Thymus (tissue), 11 donors: ENCODE results near the gene SYNGR1. TPM values are rescaled to one million over a fixed set of nuclear protein-coding genes. Genes with fewer than 3 reads are reported as not detected.

Experiments
- DNase-seq, 9 donors: peaks; one replicate each; pipeline ENCODE4 v3.0.0-alpha.2; 2013; ENCODE audit warnings: low spot score in 9 of 9, low read depth in 6 of 9, missing footprints in 1 of 9
- H3K27ac ChIP-seq, 2 donors: one replicate each; pipeline ENCODE4 v1.5.1; 2013; ENCODE audit warnings: control low read depth in 1 of 2, low read depth in 1 of 2, low read length in 1 of 2, mild to moderate bottlenecking in 1 of 2, moderate library complexity in 1 of 2
- H3K27me3 ChIP-seq, 2 donors: one replicate each; pipeline ENCODE4 v1.5.1; 2013; ENCODE audit warnings: low read length in 1 of 2; ENCODE audit not compliant: control insufficient read depth in 2 of 2, insufficient read depth in 1 of 2
- H3K36me3 ChIP-seq, 2 donors: one replicate each; pipeline ENCODE4 v1.5.1; 2013; ENCODE audit warnings: low read length in 1 of 2, mild to moderate bottlenecking in 1 of 2, moderate library complexity in 1 of 2; ENCODE audit not compliant: control insufficient read depth in 2 of 2, insufficient read depth in 2 of 2
- H3K4me1 ChIP-seq, 2 donors: one replicate each; pipeline ENCODE4 v1.5.1; 2013; ENCODE audit warnings: low read length in 2 of 2; ENCODE audit not compliant: control insufficient read depth in 2 of 2, insufficient read depth in 2 of 2
- H3K4me3 ChIP-seq, 2 donors: one replicate each; pipeline ENCODE4 v1.5.1; 2013; ENCODE audit warnings: low read length in 2 of 2, control low read depth in 1 of 2, mild to moderate bottlenecking in 1 of 2
- H3K9me3 ChIP-seq, 2 donors: one replicate each; pipeline ENCODE4 v1.5.1; 2013; ENCODE audit warnings: low read length in 1 of 2, mild to moderate bottlenecking in 1 of 2; ENCODE audit not compliant: control insufficient read depth in 2 of 2, insufficient read depth in 1 of 2
- WGBS: extraction: QIAGEN DNeasy Blood & Tissue Kit; methylation state at CpG from one replicate; pipeline ENCODE4 v1.1.7; 2013; 5-methylcytosine and 5-hydroxymethylcytosine counted together
- polyA plus RNA-seq: library from polyadenylated mRNA; stranded (reverse); fragments of 200-250 nt; gene quantifications from one replicate; pipeline ENCODE4 v1.2.3, GENCODE V29; 2013
- total RNA-seq: library from RNA; stranded (reverse); fragments of 120-200 nt; gene quantifications from one replicate; pipeline ENCODE4 v1.2.4, GENCODE V29; 2013
- donor health status: healthy.

The SYNGR1 gene
- total and polyA plus RNA-seq, 2 donors: 2.8 to 6.1 TPM

DNA sequence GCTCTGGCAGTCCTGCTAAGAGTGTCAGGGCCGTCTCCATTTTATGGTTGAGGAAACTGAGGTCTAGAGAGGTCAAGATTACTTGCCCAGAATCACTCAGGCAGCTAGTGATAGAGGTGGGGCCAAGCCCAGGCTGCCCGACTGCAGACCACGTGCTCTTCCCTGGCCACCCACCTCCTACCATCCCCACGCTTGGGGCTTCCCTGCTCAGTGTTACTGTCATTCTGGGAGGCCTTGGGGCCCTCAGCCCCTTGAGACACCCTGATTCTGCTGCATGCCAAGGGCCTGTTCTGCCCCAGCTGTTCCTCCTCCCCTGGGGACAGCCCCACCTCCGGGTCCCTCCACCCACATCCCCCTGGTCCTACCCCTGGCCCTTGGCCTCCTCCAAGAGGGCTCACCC, 32.6 kb downstream of the SYNGR1 start:
- no peak for DNase-seq
- 89% methylated on average over 5 of the region's 5 CpGs for WGBS
- Histone ChIP-seq H3K36me3 (no peaks in the 10 kb centered on the region), H3K4me1 (no peaks in the 10 kb centered on the region), H3K9me3 (no peaks in the 10 kb centered on the region), H3K27ac (no peak overlapping the region), H3K4me3 (no peak overlapping the region), H3K27me3 (peaks cover 0 to 19% of the 10 kb centered on the region in 2 donors)

DNA sequence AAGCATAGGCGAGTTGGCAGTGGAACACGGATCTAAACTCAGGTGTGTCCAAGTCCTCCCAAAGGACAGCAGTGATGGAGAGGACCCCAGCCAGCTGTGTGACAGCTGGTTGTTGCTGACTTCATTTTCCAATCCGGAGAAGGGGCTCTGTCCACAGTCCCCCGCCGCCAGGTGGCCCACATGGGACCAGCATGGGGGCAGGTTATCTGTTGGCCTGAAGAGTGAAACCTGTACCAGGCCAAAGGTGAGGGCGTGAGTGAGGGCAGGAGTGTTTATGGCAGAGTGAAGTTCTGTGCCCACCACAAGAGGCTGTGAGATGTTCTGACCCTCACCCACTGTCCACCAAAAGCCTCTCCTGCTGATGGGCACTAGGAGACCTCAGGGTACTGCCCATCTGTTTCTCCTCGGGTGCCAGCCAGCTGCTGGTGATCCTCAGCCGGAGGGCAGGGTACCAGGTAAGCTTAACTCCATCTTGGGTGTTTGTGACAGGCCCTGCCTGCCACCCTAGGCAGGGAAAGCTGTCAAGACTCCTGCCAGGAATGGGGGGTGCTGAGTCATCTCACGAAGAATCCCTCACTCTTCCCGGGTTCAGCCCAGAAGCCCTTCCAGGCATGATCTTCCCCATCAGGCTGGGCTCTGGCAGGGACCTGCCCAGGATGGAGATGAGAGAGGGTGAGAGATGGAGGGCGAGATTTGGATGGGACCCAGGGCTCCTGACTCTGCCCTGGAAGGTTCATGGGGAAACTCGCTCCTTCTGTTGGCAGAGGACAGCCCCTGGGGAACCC, 34.2 kb downstream of the SYNGR1 start:
- DNase-seq: no peak
- Histone ChIP-seq H3K4me3 (no peak overlapping the region), H3K9me3 (peaks cover 0 to 5% of the 10 kb centered on the region in 2 donors), H3K4me1 (peaks cover 0 to 10% of the 10 kb centered on the region in 2 donors), H3K27me3 (peaks cover 0 to 34% of the 10 kb centered on the region in 2 donors), H3K36me3 (no peaks in the 10 kb centered on the region), H3K27ac (no peak overlapping the region)
- WGBS: 95% methylated on average over 12 of the region's 12 CpGs

DNA sequence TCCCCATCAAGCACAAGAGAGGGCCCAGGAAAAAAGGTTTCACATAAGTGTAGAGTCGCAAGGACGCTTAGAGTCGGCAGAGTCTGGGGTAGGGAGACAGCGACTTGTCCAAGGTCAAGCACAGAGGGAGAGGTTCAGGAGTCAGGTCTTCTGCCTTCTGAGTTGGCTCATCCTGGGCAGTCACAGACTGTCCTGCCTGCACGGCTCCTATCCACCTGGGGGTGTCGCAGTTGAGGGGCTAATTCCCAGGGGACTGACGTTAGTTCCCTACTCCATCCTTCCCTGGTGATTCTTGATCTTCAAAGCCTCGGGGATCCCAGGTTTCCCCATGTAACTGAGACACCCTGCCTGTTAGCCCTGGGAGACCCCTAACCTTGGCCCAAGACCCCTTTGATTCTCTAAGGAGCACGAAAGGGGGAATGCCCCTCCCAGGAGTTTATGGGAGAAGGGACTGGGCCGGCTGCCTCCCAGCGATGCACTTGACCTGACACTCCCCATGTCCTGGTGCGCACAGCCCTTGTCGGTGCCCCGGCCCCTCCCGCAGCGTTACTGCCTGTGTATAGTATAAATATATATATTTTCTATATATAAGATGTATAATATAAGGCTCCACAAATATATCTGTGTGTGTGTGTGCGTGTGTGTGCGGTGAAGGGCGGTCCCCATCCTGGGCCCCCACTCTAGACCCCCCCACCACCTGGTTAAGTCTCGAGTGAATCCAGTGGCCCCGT, 35.1 kb downstream of the SYNGR1 start:
- DNase-seq: no peak
- no peak overlapping the region for H3K4me3 ChIP-seq
- H3K27me3 ChIP-seq: peaks cover 0 to 42% of the 10 kb centered on the region in 2 donors
- H3K4me1 ChIP-seq: peaks cover 0 to 10% of the 10 kb centered on the region in 2 donors
- H3K9me3 ChIP-seq: peaks cover 0 to 5% of the 10 kb centered on the region in 2 donors
- H3K27ac ChIP-seq: no peak overlapping the region
- WGBS: 87% methylated on average over 21 of the region's 21 CpGs
- no peaks in the 10 kb centered on the region for H3K36me3 ChIP-seq

DNA sequence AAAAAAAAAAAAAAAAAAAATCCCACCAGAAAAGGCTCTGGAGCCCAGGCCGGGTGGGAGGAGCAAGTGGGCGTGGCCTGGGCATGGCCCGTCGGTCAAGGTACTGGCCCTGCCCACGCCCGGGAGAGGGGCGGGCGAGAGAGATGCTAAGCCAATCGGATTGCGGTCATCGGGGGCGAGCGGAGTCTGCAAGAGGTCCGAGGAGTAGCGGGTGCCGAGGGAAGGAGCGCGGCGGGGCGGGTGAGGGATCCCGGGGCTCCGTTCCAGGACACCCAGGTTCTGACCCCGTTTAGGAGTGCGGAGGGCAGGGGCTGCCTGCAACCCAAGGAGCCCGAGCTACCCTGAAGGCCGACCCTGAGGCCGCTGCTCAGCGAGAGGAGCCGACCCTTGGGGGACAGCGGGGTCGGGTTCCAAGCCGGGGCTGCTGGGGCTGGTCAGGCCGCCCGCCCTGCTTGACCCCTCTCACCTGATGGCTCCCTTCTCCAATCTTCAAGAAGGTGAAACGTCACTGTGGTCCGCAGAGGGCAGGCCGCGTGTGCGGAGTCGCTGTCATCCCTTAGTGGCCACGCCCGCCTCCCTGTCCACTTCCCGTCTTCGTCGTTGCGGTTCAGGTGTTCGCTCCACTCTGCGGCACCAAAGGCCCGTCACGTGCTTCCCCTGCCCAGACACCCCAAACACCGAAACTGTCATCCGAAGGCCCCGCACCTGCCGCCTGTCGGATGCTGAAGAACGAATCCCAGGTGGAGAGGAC, 38.6 kb downstream of the SYNGR1 start:
- H3K27me3 ChIP-seq: peaks cover 0 to 42% of the 10 kb centered on the region in 2 donors
- DNase-seq: peak in 7 of 9 donors; percentile 41 to 71 (median 64)
- peak overlapping the region; percentile 41 to 44 for H3K4me3 ChIP-seq
- 22% methylated on average over 56 of the region's 56 CpGs for WGBS
- H3K9me3 ChIP-seq: peaks cover 0 to 5% of the 10 kb centered on the region in 2 donors
- H3K27ac ChIP-seq: peak overlapping the region in 1 of 2 donors; percentile 3
- no peaks in the 10 kb centered on the region for H3K36me3 ChIP-seq
- peaks cover 0 to 10% of the 10 kb centered on the region in 2 donors for H3K4me1 ChIP-seq

DNA sequence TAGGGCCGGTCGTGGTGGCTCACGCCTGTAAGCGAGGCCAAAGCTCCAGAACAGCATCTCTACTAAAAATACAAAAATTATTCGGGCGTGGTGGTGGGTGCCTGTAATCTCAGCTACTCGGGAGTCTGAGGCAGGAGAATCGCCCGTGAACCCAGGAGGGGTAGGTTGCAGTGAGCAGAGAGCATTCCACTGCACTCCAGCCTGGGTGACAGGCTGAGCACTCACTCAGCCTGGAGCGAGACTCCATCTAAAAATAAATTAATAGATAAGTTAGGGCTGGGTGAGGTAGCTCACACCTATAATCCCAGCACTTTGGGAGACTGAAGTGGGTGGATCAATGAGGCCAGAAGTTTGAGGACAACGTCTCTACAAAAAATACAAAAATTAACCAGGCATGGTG, 39.6 kb downstream of the SYNGR1 start:
- Histone ChIP-seq H3K36me3 (no peaks in the 10 kb centered on the region), H3K4me1 (peaks cover 0 to 10% of the 10 kb centered on the region in 2 donors), H3K27me3 (peaks cover 0 to 37% of the 10 kb centered on the region in 2 donors), H3K27ac (no peak overlapping the region), H3K9me3 (peaks cover 0 to 5% of the 10 kb centered on the region in 2 donors), H3K4me3 (no peak overlapping the region)
- WGBS: 97% methylated on average over 11 of the region's 11 CpGs
- no peak for DNase-seq

DNA sequence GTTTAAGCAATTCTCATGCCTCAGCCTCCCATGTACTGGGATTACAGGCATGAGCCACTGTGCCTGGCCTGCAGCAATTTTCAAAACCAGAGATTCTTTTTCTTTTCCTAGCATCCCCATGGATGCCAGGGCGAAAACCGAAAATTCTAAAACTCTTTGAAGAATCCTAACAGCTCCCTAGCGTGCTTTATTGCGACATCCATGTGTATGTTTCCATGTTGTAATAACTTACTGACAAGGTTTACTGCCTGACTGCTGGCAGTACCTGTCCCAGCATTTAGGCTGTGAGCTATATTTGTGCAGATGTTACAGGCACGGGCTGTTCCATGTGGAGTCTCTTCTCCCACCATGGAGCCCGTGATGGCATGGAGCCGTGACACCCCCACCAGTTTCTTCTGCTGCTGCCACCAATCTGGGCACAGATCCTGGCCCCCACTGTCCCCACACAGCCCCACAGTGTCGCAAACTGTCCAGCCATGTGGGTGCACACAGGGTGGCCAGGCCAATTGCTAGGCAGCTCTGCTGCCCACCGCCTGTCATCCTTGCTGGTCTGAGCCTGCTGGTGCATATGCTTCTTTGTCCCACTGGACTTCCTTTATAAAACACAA, 42.7 kb downstream of the SYNGR1 start:
- Histone ChIP-seq H3K9me3 (peaks cover 0 to 5% of the 10 kb centered on the region in 2 donors), H3K4me3 (no peak overlapping the region), H3K36me3 (no peaks in the 10 kb centered on the region), H3K27ac (no peak overlapping the region), H3K27me3 (peaks cover 0 to 22% of the 10 kb centered on the region in 2 donors), H3K4me1 (peaks cover 0 to 10% of the 10 kb centered on the region in 2 donors)
- 94% methylated on average over 9 of the region's 9 CpGs for WGBS
- no peak for DNase-seq

DNA sequence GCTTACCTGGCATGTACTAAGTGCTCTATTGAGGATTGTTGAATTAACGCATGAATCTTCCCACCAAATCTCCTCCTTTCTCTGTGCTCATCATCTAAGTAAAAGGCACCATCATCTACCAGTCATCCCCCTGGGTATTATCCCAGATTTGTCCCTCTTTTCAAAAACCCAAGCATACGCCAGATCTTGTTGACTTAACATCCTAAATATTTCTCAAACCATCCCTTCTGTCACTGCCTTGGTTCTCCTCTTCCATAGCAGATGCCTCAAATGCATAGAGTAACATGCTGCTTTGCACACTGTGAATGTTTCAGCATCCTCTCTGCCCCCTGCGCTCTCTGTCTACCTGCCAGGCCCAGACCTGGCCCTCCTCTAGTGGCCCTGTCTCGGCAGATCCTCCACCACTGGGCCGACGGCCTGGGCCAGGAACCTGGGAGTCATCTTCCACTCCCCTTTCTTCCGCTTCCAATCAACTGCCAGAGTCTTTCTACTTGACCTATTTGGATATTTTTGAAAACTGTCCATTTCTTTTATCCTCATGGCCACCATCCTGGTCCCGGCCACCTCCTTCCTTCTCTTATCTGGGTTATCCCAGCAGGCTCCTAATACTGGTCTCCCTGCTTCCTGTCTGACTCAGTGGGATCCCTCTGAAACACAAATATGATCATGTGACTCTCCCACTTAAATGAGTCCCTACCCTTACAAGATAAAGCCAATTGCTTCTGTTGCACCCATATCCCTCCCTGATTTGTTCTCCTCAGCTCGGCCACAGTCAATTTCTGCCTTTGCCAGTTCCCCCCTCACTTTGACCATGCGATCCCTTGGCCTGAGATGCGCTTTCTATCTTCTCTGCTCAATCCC, 46.4 kb downstream of the SYNGR1 start:
- H3K4me3 ChIP-seq: no peak overlapping the region
- no peak overlapping the region for H3K27ac ChIP-seq
- H3K4me1 ChIP-seq: peaks cover 5 to 9% of the 10 kb centered on the region in 2 donors
- WGBS: 96% methylated on average over 11 of the region's 11 CpGs
- no peaks in the 10 kb centered on the region for H3K9me3 ChIP-seq
- DNase-seq: no peak
- no peaks in the 10 kb centered on the region for H3K27me3 ChIP-seq
- H3K36me3 ChIP-seq: no peaks in the 10 kb centered on the region

DNA sequence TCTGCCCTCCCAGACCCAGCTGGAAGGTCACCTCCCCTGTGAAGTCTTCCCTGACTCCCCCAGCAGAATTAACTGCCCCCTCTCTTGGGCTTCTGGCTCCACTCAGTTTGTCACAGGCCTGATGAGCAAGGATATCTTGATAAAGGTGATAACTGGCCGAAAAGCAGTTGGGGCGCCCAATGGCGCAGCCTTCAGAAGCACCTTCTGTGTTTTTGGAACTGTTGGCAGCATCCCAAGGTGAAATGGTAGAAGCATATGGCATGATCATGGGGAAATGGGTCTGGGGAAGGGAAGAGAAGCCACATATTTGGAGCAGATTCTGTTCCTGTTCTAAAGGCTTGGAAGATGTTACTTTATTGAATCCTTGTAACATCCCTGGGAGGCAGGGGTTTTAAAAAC, 47.0 kb downstream of the SYNGR1 start:
- WGBS: 97% methylated on average over 3 of the region's 3 CpGs
- Histone ChIP-seq H3K27ac (no peak overlapping the region), H3K9me3 (no peaks in the 10 kb centered on the region), H3K4me1 (peaks cover 5 to 9% of the 10 kb centered on the region in 2 donors), H3K36me3 (no peaks in the 10 kb centered on the region), H3K27me3 (no peaks in the 10 kb centered on the region), H3K4me3 (no peak overlapping the region)
- no peak for DNase-seq
